ENCODE results near the gene SBNO2.

SBNO2 gene

GRCh38 chr19:1141944-1142343, 32.1 kb downstream of the SBNO2 start:
- no peaks in the 10 kb centered on the region for H3K9me3 ChIP-seq (ENCODE audit: control insufficient read depth, low read length)
- H3K36me3 ChIP-seq (ENCODE audit: control insufficient read depth, insufficient read depth, low read length): peaks cover 8% of the 10 kb centered on the region
- H3K4me1 ChIP-seq (ENCODE audit: control insufficient read depth, insufficient read depth, low read length): peaks cover 6% of the 10 kb centered on the region
- WGBS, 2 experiments: 86% methylated on average over 5 of the region's 5 CpGs
- H3K27ac ChIP-seq (ENCODE audit: insufficient read depth, low read depth, low read length, poor library complexity, severe bottlenecking): no peak overlapping the region
- no peak overlapping the region for H3K4me3 ChIP-seq (ENCODE audit: insufficient read depth, low read depth, low read length)
- no peaks in the 10 kb centered on the region for H3K27me3 ChIP-seq (ENCODE audit: control insufficient read depth, insufficient read depth, low read length, poor library complexity, severe bottlenecking)

GRCh38 chr19:1140272-1141027, 33.6 kb downstream of the SBNO2 start:
- WGBS, 2 experiments: 94 to 96% methylated on average over 39 of the region's 39 CpGs
- H3K36me3 ChIP-seq (ENCODE audit: control insufficient read depth, insufficient read depth, low read length): peaks cover 8% of the 10 kb centered on the region
- no peak overlapping the region for H3K27ac ChIP-seq (ENCODE audit: insufficient read depth, low read depth, low read length, poor library complexity, severe bottlenecking)
- no peaks in the 10 kb centered on the region for H3K9me3 ChIP-seq (ENCODE audit: control insufficient read depth, low read length)
- H3K4me3 ChIP-seq (ENCODE audit: insufficient read depth, low read depth, low read length): no peak overlapping the region
- H3K4me1 ChIP-seq (ENCODE audit: control insufficient read depth, insufficient read depth, low read length): no peaks in the 10 kb centered on the region
- H3K27me3 ChIP-seq (ENCODE audit: control insufficient read depth, insufficient read depth, low read length, poor library complexity, severe bottlenecking): no peaks in the 10 kb centered on the region

DNA sequence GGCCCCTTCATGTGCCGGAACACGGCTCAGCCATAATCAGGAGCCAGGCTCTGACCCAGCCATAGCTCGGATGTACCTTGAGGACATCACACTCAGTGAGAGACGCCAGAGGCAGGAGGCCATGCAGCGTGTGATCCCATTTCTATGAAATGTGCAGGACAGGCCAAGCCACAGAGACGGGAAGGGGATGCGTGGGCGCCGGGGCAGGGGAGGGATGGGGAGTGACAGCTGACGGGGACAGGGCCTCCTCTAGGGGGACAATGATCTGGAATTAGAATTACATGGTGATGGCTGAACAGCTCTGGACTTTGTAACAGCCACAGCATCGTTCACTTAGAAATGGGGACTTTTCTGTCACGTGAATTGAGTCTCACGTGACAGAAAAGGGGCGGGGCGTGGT, 34.9 kb downstream of the SBNO2 start:
- Histone ChIP-seq H3K4me1 (ENCODE audit: control insufficient read depth, insufficient read depth, low read length) (no peaks in the 10 kb centered on the region), H3K9me3 (ENCODE audit: control insufficient read depth, low read length) (no peaks in the 10 kb centered on the region), H3K27ac (ENCODE audit: insufficient read depth, low read depth, low read length, poor library complexity, severe bottlenecking) (no peak overlapping the region), H3K36me3 (ENCODE audit: control insufficient read depth, insufficient read depth, low read length) (peaks cover 7% of the 10 kb centered on the region), H3K4me3 (ENCODE audit: insufficient read depth, low read depth, low read length) (no peak overlapping the region), H3K27me3 (ENCODE audit: control insufficient read depth, insufficient read depth, low read length, poor library complexity, severe bottlenecking) (no peaks in the 10 kb centered on the region)
- WGBS, 2 experiments: 94 to 95% methylated on average over 15 of the region's 15 CpGs

- no peaks in the 10 kb centered on the region for H3K27me3 ChIP-seq (ENCODE audit: control insufficient read depth, insufficient read depth, low read length, poor library complexity, severe bottlenecking)
- H3K27ac ChIP-seq (ENCODE audit: insufficient read depth, low read depth, low read length, poor library complexity, severe bottlenecking): no peak overlapping the region
- no peaks in the 10 kb centered on the region for H3K4me1 ChIP-seq (ENCODE audit: control insufficient read depth, insufficient read depth, low read length)
- 92 to 93% methylated on average over 10 of the region's 11 CpGs for WGBS, 2 experiments
- H3K9me3 ChIP-seq (ENCODE audit: control insufficient read depth, low read length): no peaks in the 10 kb centered on the region
- H3K36me3 ChIP-seq (ENCODE audit: control insufficient read depth, insufficient read depth, low read length): peaks cover 3% of the 10 kb centered on the region
- H3K4me3 ChIP-seq (ENCODE audit: insufficient read depth, low read depth, low read length): no peak overlapping the region
Observed at GRCh38 chr19:1138121-1138520, 35.9 kb downstream of the SBNO2 start.

DNA sequence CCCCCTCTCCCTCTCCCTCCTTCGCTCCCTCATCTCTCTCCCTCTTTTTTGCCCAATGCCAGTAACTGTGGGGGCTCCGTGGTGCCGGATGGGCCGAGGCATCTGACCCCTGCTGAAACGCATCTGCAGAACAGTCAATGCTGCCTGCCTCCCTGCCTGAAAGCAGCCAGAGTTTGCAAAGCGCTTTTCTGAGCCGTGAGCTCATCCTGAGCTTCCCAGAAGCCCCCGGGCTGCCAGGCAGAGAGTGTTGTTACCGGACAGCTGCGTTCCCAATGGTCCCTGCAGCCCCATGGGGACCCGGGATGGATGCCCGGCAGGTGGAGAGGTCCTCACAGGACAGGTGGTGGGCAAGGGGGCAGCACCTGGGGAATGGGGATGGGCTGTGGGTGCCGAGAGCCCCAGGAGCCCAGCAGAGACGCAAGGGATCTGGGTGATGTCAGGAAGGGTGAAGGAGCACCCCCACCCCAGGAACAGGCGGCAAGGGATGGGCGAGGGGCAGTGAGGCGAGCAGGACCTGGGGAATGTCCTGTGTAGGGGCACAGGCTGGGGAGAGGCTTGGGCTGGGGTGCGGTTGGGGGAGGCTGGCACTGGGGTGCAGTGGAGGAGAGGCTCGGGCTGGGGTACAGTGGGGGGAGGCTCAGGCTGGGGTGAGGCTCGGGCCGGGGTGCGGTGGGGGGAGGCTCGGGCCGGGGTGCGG, 37.3 kb downstream of the SBNO2 start:
- no peak overlapping the region for H3K4me3 ChIP-seq (ENCODE audit: insufficient read depth, low read depth, low read length)
- H3K4me1 ChIP-seq (ENCODE audit: control insufficient read depth, insufficient read depth, low read length): peaks cover 9% of the 10 kb centered on the region
- H3K36me3 ChIP-seq (ENCODE audit: control insufficient read depth, insufficient read depth, low read length): no peaks in the 10 kb centered on the region
- 68 to 73% methylated on average over 18 to 22 of the region's 25 CpGs for WGBS, 2 experiments
- H3K9me3 ChIP-seq (ENCODE audit: control insufficient read depth, low read length): no peaks in the 10 kb centered on the region
- no peaks in the 10 kb centered on the region for H3K27me3 ChIP-seq (ENCODE audit: control insufficient read depth, insufficient read depth, low read length, poor library complexity, severe bottlenecking)
- H3K27ac ChIP-seq (ENCODE audit: insufficient read depth, low read depth, low read length, poor library complexity, severe bottlenecking): no peak overlapping the region

DNA sequence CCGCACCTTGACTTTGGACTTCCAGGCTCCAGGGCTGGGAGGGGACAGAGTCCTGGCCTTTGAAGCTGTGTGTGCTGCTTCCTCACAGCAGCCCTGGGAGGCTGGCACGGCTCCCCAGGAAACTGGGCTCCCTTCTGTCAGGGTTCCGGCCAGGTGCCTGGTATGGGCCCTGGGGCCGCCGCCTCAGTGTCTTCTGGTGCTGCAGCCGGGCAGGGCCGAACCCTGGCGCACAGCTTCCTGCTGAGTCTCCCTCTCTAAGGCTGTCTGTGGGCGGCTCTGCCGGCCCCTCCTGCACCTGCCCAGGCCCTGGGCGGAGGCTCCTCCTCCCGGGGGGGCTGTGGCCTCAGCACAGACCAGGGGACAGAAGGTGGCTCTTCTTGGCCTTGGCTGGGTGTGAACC, 37.9 kb downstream of the SBNO2 start:
- no peak overlapping the region for H3K4me3 ChIP-seq (ENCODE audit: insufficient read depth, low read depth, low read length)
- no peak overlapping the region for H3K27ac ChIP-seq (ENCODE audit: insufficient read depth, low read depth, low read length, poor library complexity, severe bottlenecking)
- WGBS, 2 experiments: 77 to 82% methylated on average over 12 of the region's 12 CpGs
- H3K4me1 ChIP-seq (ENCODE audit: control insufficient read depth, insufficient read depth, low read length): peaks cover 15% of the 10 kb centered on the region
- no peaks in the 10 kb centered on the region for H3K36me3 ChIP-seq (ENCODE audit: control insufficient read depth, insufficient read depth, low read length)
- H3K27me3 ChIP-seq (ENCODE audit: control insufficient read depth, insufficient read depth, low read length, poor library complexity, severe bottlenecking): no peaks in the 10 kb centered on the region
- H3K9me3 ChIP-seq (ENCODE audit: control insufficient read depth, low read length): no peaks in the 10 kb centered on the region

DNA sequence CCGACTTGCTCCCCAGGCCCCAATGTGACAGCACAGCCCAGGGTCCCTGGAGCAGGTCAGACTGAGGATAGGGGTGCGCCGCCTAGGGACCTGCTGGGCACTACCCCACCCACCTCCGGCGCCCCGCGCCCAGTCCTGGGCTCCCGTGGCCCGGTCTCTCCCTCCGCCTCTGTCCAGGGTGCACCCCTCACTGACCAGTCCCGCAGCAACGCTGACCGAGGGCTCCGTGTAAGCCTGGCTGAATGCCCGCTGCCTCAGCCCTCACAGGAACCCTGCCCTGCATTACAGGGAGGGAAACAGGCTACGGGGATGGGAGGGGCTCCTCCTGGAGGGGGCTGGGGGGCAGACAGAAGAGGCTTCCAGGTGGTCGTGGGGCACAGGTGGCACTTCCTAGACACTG, 38.6 kb downstream of the SBNO2 start:
- Histone ChIP-seq H3K27ac (ENCODE audit: insufficient read depth, low read depth, low read length, poor library complexity, severe bottlenecking) (no peak overlapping the region), H3K27me3 (ENCODE audit: control insufficient read depth, insufficient read depth, low read length, poor library complexity, severe bottlenecking) (no peaks in the 10 kb centered on the region), H3K4me3 (ENCODE audit: insufficient read depth, low read depth, low read length) (no peak overlapping the region), H3K9me3 (ENCODE audit: control insufficient read depth, low read length) (no peaks in the 10 kb centered on the region), H3K36me3 (ENCODE audit: control insufficient read depth, insufficient read depth, low read length) (no peaks in the 10 kb centered on the region), H3K4me1 (ENCODE audit: control insufficient read depth, insufficient read depth, low read length) (peaks cover 19% of the 10 kb centered on the region)
- 94 to 96% methylated on average over 17 of the region's 17 CpGs for WGBS, 2 experiments

DNA sequence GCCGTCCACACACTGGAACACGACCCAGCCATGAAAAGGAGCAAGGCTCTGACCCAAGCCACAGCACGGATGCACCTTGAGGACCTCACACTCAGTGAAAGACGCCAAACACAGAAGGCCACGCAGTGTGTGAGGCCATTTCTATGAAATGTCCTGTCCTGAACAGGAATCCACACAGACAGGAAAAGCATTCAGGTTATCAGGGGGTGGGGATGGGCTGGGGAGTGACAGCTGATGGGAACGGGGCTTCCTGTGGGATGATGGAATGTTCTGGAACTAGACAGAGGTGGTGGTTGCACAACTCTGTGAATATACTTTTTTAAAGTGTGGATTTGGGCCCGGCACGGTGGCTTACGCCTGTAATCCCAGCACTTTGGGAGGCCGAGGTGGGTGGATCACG, 39.6 kb downstream of the SBNO2 start:
- Histone ChIP-seq H3K27ac (ENCODE audit: insufficient read depth, low read depth, low read length, poor library complexity, severe bottlenecking) (no peak overlapping the region), H3K36me3 (ENCODE audit: control insufficient read depth, insufficient read depth, low read length) (no peaks in the 10 kb centered on the region), H3K4me1 (ENCODE audit: control insufficient read depth, insufficient read depth, low read length) (peaks cover 19% of the 10 kb centered on the region), H3K4me3 (ENCODE audit: insufficient read depth, low read depth, low read length) (no peak overlapping the region), H3K27me3 (ENCODE audit: control insufficient read depth, insufficient read depth, low read length, poor library complexity, severe bottlenecking) (no peaks in the 10 kb centered on the region), H3K9me3 (ENCODE audit: control insufficient read depth, low read length) (no peaks in the 10 kb centered on the region)
- 97 to 98% methylated on average over 11 of the region's 11 CpGs for WGBS, 2 experiments

DNA sequence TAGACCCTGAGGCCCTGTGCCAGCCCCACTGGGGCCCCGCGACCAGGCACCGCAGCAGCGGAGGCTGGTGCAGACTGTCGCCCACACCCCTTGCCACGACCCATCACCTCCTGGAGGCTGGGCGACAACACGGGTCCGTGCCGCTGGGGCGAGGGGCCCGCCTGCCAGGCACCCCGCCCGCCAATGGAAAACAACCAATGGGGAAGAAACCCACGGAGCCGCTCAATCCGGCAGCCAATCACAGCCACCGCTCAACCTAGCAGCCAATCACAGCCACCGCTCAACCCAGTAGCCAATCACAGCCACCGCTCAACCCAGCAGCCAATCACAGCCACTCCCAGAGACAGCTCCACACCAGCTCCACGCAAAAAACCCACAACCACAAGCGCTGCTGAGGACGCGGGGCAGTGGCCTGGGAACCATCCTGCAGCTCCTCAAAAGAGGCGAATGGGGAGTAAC, 40.6 kb downstream of the SBNO2 start:
- Histone ChIP-seq H3K9me3 (ENCODE audit: control insufficient read depth, low read length) (no peaks in the 10 kb centered on the region), H3K36me3 (ENCODE audit: control insufficient read depth, insufficient read depth, low read length) (no peaks in the 10 kb centered on the region), H3K4me3 (ENCODE audit: insufficient read depth, low read depth, low read length) (no peak overlapping the region), H3K27ac (ENCODE audit: insufficient read depth, low read depth, low read length, poor library complexity, severe bottlenecking) (no peak overlapping the region), H3K4me1 (ENCODE audit: control insufficient read depth, insufficient read depth, low read length) (peaks cover 19% of the 10 kb centered on the region), H3K27me3 (ENCODE audit: control insufficient read depth, insufficient read depth, low read length, poor library complexity, severe bottlenecking) (no peaks in the 10 kb centered on the region)
- 93 to 94% methylated on average over 25 of the region's 25 CpGs for WGBS, 2 experiments

GRCh38 chr19:1132552-1133383, 41.3 kb downstream of the SBNO2 start:
- Histone ChIP-seq H3K4me1 (ENCODE audit: control insufficient read depth, insufficient read depth, low read length) (peaks cover 19% of the 10 kb centered on the region), H3K9me3 (ENCODE audit: control insufficient read depth, low read length) (no peaks in the 10 kb centered on the region), H3K4me3 (ENCODE audit: insufficient read depth, low read depth, low read length) (peak overlapping the region; percentile 42), H3K27ac (ENCODE audit: insufficient read depth, low read depth, low read length, poor library complexity, severe bottlenecking) (no peak overlapping the region), H3K36me3 (ENCODE audit: control insufficient read depth, insufficient read depth, low read length) (no peaks in the 10 kb centered on the region), H3K27me3 (ENCODE audit: control insufficient read depth, insufficient read depth, low read length, poor library complexity, severe bottlenecking) (no peaks in the 10 kb centered on the region)
- 77 to 80% methylated on average over 48 of the region's 48 CpGs for WGBS, 2 experiments
